ENCODE measurements around the gene CYP24A1.

CYP24A1 gene

DNA sequence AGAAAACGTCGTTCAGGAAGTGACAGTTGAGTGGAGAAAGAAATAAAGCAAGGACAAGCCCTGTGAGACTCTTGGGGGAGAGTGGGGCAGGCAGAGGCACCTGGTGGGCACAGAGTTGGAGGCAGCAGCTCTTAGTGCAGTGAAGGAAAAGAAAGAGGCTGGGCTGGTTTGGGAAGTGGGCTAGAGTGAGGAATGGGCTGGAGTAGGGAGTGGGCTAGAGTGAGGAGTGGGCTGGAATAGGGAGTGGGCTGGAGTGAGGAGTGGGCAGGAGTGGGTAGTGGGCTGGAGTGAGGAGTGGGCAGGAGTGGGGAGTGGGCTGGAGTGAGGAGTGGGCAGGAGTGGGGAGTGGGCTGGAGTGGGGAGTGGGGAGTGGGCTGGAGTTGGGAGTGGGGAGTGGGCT, 59.7 kb downstream of the CYP24A1 start:
- no peak for DNase-seq (ENCODE audit: low read depth, low spot score)

DNA sequence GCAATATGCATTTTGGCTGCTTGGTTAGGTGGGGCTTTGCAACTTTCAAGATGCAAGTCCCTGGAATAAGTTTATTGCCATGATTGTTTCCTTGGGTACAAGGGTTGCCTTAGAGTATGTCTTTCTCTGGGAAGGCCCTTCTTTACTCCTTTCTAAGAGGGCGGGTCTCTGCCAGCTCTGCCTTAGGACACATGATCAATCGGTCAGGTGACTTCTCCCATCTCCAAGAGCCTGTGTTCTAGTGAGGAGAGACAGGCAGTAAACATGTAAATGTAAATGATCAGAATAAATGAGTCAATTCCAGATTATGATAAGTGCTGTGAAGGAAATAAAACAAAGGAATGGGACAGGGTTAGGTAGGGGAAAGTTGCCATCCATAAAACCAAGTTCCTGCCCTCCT, 60.2 kb downstream of the CYP24A1 start:
- no peak for DNase-seq (ENCODE audit: low read depth, low spot score)

DNA sequence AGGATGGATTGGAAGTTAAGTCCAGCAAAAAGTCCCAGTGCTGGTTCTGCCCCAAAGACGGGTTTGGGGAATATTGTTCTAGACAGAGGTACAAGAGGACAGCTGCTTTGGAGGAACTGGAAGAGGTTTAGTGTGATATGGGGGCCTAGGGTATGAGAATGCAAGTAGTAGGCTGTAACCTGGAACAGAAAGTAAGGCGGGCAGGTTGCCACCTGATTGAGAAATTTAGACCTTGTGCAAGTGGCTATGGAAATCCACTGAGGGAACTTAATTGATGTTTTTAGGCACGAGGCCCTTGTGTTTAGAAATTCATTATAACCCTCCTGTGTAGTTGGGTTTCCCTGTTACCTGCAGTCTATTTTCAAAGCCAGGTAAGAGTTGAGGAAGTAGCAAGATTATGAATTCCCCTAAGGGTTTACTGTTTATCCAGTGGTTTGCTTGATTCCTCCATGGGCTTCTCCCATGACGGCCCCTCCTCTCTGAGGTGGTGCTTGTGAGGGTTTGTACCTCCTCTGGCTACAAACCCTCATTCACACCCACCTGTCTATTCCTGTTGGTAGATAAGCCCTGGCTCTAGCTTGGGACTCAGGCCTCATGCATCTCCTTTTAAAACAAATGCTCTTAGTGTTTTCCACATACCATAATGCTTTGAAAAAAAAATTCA, 61.4 kb downstream of the CYP24A1 start:
- no peak for DNase-seq (ENCODE audit: low read depth, low spot score)

DNA sequence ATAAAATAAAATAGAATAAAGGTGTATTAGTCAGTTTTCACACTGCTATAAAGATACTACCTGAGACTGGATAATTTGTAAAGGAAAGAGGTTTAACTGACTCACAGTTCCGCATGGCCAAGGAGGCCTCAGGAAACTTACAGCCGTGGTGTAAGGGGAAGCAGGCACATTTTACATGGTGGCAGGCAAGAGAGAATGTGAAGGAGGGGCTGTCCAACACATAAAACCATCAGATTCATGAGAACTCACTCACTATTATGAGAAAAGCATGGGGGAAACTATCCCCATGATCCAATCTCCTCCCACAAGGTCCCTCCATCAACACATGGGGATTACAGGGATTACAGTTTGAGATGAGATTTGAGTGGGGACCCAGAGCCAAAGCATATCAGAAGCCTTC, 62.3 kb downstream of the CYP24A1 start:
- DNase-seq (ENCODE audit: low read depth, low spot score), result no peak

DNA sequence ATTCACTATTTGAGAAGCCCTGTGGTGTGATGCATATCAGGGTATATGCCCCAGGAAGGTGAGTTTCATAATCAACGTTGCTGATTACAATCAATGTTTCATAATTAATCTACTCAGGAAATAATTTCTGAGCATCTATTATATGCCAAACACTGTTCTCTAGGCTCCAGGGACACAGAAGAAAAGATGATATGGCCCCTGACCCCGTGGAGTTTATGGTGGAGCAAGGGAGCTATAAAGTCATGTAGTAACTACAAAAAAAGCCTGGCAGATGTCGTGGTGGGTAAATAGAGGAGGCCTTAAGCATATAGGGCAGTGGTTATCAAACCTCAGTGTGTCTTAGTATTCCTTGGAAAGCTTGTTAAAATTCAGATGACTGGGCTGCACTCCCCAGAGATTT, 63.3 kb downstream of the CYP24A1 start:
- DNase-seq (ENCODE audit: low read depth, low spot score), result no peak

DNA sequence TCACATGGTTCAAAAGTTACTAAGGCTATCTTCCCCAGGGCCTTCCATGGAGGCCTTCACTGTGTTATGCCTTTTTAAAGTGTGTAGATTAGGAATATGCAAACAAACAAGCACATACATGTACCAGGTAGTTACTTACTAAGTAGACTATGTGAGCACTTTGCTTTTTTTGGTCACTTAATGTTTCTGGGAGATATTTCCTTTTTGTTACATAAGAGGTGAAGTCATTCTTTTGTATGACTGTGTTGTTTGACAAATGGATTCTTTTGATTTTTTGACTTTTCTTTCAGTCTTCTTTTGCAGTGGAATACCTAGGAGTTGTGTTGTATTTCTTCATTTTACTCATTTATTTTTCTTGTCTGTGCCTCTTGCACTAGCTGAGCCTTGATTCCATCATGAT, 63.7 kb downstream of the CYP24A1 start:
- DNase-seq (ENCODE audit: low read depth, low spot score), result no peak

DNA sequence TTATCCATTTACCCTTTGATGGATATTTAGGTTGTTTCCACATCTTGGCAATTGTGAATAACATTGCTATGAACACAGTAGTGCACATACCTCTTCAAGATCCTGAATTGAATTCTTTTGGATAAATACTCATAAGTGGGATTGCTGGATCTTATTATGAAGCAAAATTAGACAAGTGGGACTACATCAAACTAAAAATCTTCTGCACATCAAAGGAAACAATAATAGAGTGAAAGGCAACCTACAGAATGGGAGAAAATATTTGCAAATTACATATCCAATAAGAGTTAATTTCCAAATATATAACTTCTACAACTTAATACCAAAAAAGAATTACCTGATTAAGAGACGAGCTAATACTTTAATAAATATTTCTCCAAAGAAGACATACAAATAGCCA, 65.0 kb downstream of the CYP24A1 start:
- no peak for DNase-seq (ENCODE audit: low read depth, low spot score)

DNA sequence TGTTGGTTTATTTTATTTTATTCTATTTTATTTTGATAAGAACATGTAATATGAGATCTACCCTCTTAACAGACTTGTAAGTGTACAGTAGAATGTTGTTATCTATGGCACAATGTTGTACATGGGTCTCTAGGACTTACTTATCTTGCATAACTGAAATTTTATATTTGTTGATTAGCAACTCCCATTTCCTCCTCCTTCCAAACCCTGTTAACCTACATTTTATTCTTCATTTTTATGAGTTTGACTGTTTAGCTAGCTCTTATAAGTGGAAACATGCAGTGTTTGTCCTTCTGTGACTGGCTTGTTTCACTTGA, 65.5 kb downstream of the CYP24A1 start:
- DNase-seq (ENCODE audit: low read depth, low spot score), result no peak

DNA sequence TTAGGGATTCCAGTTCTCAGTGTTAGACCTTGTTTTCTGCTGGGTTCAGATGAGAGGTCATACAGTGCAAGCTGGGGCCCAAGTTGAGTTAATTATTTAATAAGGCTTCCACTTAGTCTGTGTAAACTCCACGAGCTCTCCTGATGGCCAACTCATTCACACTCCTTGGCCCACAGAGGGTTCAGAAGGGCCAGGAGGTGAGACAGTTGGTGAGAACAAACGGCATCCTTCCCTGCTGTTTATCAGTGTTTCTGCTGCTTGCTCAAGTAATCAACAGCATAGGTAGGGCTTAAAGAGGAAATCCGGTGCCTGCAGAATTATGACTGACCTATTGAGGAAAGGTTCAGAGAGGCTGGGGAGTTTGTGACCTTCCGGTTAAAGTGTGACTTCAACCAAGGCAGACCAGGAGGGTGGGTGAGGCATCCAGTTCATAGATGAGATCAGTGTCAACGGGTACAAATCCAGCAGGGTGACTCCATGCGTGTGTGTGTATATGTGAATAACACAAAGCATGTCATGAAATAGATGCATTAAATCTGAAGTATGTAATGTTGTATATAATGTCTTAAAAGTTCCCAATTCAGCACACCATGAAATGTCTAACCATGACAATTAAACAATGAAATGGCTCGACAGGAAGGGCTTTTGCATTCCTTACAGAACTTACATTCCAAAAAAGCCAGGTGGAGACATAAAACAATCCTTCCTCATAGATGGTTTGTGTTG, 66.0 kb downstream of the CYP24A1 start:
- no peak for DNase-seq (ENCODE audit: low read depth, low spot score)

DNA sequence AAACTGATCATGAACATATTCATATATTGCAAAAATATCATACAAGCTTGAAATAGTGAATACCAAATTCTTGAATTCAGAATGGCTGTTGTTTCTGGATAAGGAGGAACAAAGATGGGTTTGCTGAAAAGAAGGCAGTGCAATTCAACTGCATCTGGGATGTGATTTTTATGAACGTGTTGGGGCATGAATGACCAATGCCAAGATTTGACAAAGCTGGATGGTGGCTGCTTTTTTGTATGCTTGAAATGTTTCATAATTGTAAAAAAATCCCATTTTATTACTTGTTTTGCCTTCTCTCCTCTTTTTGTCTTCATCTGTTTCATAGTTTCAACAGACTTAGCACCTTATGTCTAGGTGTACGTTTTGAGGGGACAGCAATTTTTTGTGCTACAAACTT, 66.6 kb downstream of the CYP24A1 start:
- no peak for DNase-seq (ENCODE audit: low read depth, low spot score)

DNA sequence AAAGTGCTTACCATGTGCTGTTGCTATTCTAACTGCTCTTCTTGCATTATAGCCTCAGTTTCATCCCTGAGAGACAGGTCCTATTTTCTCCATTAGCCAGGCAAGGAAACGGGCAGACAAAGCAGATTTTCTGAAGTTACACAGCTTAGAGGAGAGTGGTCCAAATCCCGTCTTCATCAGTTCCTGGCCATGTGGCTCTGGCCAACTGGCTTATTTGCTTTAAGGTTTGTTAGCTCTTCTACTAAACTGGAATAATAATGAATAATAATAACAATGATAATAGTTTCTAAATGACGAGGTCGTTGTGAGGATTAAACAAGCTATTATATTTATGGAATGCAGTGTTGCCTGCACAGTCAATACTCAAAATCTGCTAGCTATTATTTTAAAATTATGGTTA, 67.6 kb downstream of the CYP24A1 start:
- DNase-seq (ENCODE audit: low read depth, low spot score), result no peak

DNA sequence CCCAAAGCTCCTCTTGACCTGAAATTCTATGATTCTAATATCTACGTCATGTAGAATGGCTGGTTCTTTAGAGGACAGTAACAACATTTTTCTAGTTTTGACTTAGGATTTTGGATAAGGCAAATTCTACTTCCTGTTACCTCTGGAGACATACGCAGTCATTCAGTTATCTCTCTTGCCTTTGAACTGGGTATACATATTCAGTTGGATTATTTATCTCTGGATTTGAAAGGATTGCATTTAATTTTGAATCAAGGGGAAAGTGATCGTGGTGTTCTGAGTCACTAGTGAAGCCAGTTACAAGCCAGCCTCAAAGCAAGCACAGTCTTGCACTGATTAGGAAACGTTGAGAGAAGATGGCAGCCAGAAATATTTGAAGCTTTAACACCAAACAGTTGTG, 68.1 kb downstream of the CYP24A1 start:
- DNase-seq (ENCODE audit: low read depth, low spot score), result no peak

DNA sequence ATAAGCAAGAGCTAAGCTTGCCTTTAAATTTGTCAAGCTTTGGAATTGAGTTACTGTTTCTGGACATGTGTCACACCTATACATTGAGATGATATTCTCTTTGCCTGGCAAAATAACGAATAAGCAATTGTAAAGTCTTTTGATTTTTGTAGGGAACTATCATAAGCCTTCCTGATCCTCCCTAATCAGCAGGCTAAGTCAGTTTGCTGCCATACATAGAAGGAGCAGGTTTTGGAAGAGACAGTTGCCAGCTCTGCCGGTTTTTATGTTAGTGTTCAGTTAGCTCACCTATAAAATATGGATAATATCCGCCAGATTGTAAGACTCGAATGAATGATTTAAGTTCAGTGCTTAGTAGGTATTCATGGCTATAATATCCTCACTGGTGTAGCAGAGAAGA, 69.0 kb downstream of the CYP24A1 start:
- DNase-seq (ENCODE audit: low read depth, low spot score), result no peak

DNA sequence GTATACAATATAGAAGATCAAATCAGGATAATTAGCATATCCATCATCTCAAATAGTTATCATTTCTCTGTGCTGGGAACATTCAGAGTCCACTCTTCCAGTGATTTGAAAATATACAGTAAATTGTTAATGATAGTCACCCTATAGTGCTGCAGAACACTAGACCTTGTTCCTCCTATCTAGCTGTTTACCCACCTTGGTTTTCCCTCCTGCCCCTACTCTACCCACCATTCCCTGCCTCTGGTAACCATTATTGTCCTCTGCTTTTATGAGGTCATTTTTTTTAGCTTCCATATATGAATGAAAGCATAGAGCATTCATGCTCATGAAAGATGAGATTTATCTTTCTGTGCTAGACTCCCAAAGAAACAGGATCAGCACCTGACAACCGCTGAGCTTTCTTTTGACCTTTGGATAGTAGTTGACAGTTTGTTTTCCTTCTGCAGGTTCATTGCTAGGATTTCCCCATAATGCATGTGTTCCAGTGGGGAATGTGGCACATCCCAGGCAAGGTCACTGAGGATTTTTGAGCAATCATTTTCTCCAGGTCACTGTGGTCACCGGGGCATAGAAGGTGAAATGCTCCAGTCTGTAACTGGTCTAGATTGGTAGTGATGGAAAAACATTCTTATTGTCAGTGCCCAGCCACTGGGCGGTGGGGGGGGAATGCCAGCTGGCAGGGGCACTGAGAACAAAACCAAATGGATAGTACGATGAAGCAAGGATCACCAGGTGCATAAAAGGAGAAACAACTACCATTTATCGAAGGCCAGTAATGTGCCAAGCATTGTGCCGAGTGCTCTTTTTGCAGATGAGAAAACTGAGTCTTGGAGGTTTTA, 69.8 kb downstream of the CYP24A1 start:
- DNase-seq (ENCODE audit: low read depth, low spot score), result no peak

Data from brain pericyte (primary cell).